B cell (primary cell): Measurements from ENCODE around the gene USP28. TPM values are rescaled to one million over a fixed set of nuclear protein-coding genes. Genes with fewer than 3 reads are reported as not detected.

Source experiments
- ATAC-seq: fragments of 200-7000 bp; cut with Tn5 transposase; one replicate; pipeline ENCODE4 v1.10.0; 2021; ENCODE audit warnings: low read depth, mild to moderate bottlenecking, moderate number of reproducible peaks, moderate library complexity
- CTCF ChIA-PET: fragments of 350-600 bp; sonication (Branson Sonifier 250); formaldehyde crosslinking; loops from one replicate; lab custom pipeline; 2021; ENCODE audit warnings: antibody characterized with exemption, inconsistent platforms; lab: Charles Lee
- POLR2A ChIA-PET: fragments of 350-600 bp; sonication (Branson Sonifier 250); formaldehyde crosslinking; loops from one replicate; lab custom pipeline; 2021; ENCODE audit warnings: antibody characterized with exemption; lab: Charles Lee
- DNase-seq: peaks from one replicate; pipeline ENCODE4 v3.0.0; 2013
- H2AFZ ChIP-seq: 2 replicates; pipeline ENCODE4 v1.6.1; 2012; ENCODE audit warnings: mild to moderate bottlenecking, low read depth, low read length; ENCODE audit not compliant: insufficient read depth, poor library complexity, severe bottlenecking
- H3K27ac ChIP-seq, 2 donors: 1 replicate in 1 of 2; 2 replicates in 1 of 2; pipeline ENCODE4 v1.5.1; 2012 to 2013; ENCODE audit warnings: low read length in 2 of 2, mild to moderate bottlenecking in 2 of 2, moderate library complexity in 1 of 2
- H3K27me3 ChIP-seq, 4 experiments: fragments of 200-600 bp in 1 of 4; sonication (generic) in 1 of 4; replicated peaks in 1 of 4; 1 replicate in 2 of 4; 2 replicates in 2 of 4; pipeline versions ENCODE4 v1.6.1 to v1.7.0; 2013 to 2016; ENCODE audit warnings: low read length in 3 of 4, mild to moderate bottlenecking in 2 of 4, mixed read lengths in 1 of 4, moderate library complexity in 1 of 4; ENCODE audit not compliant: insufficient read depth in 4 of 4, control insufficient read depth in 3 of 4; ENCODE audit errors: control extremely low read depth in 1 of 4
- H3K36me3 ChIP-seq, 2 experiments: replicated peaks in 1 of 2; 1 replicate in 1 of 2; 2 replicates in 1 of 2; pipeline versions ENCODE4 v1.6.1 to v1.7.1; 2013; ENCODE audit warnings: low read length in 1 of 2; ENCODE audit not compliant: insufficient read depth in 2 of 2, control insufficient read depth in 1 of 2; ENCODE audit errors: control extremely low read depth in 1 of 2, extremely low read depth in 1 of 2
- H3K4me1 ChIP-seq, 2 donors: fragments of 200-600 bp in 1 of 2; sonication (generic) in 1 of 2; 1 replicate in 1 of 2; 2 replicates in 1 of 2; pipeline versions ENCODE4 v1.5.1 to v1.6.1; 2013 to 2017; ENCODE audit warnings: low read length in 2 of 2; ENCODE audit not compliant: control insufficient read depth in 2 of 2, insufficient read depth in 2 of 2
- H3K4me2 ChIP-seq: replicated peaks from 2 replicates; pipeline ENCODE3; 2012; ENCODE audit warnings: mild to moderate bottlenecking, low read depth, low read length; ENCODE audit not compliant: poor library complexity, severe bottlenecking
- H3K4me3 ChIP-seq, 5 experiments: fragments of 200-600 bp in 1 of 5; sonication (generic) in 1 of 5; 1 replicate in 3 of 5; 2 replicates in 2 of 5; pipeline versions ENCODE4 v1.5.1 to v1.7.0; 2011 to 2016; ENCODE audit warnings: low read length in 4 of 5, mild to moderate bottlenecking in 4 of 5, low read depth in 2 of 5, control low read depth in 1 of 5, moderate library complexity in 1 of 5; ENCODE audit not compliant: insufficient read depth in 1 of 5; ENCODE audit errors: control extremely low read depth in 1 of 5, extremely low read depth in 1 of 5
- H3K79me2 ChIP-seq: fragments of 200-600 bp; sonication (generic); one replicate; pipeline ENCODE4 v1.6.0; 2016; ENCODE audit warnings: low read length; ENCODE audit not compliant: control insufficient read depth, insufficient read depth
- H3K9ac ChIP-seq: fragments of 200-600 bp; sonication (generic); 2 replicates; pipeline ENCODE4 v1.6.1; 2017; ENCODE audit warnings: mild to moderate bottlenecking, low read length, moderate library complexity
- H3K9me3 ChIP-seq, 3 donors: one replicate each; pipeline versions ENCODE4 v1.6.1 to v1.7.1; 2013; ENCODE audit warnings: low read length in 2 of 3; ENCODE audit not compliant: control insufficient read depth in 2 of 3, insufficient read depth in 1 of 3; ENCODE audit errors: control extremely low read depth in 1 of 3
- H4K20me1 ChIP-seq: 2 replicates; pipeline ENCODE4 v1.6.0; 2012; ENCODE audit warnings: mild to moderate bottlenecking, low read length; ENCODE audit not compliant: insufficient read depth, control insufficient read depth, poor library complexity, severe bottlenecking
- H3K27ac Mint-ChIP-seq: one replicate; pipeline ENCODE4 v1.8.0; 2021; ENCODE audit warnings: mixed read lengths
- H3K27me3 Mint-ChIP-seq: one replicate; pipeline ENCODE4 v1.8.0; 2021; ENCODE audit warnings: mixed read lengths
- H3K4me1 Mint-ChIP-seq: one replicate; pipeline ENCODE4 v1.8.0; 2021; ENCODE audit warnings: mixed read lengths
- H3K4me3 Mint-ChIP-seq: one replicate; pipeline ENCODE4 v1.8.0; 2021; ENCODE audit warnings: mixed read lengths
- H3K9me3 Mint-ChIP-seq: one replicate; pipeline ENCODE4 v1.8.0; 2022; ENCODE audit warnings: mixed read lengths; ENCODE audit not compliant: insufficient read depth
- EZH2 ChIP-seq: IDR thresholded peaks from 2 replicates; pipeline ENCODE4 v1.6.1; 2012; ENCODE audit warnings: borderline replicate concordance, low read depth, mild to moderate bottlenecking, moderate library complexity, low read length; ENCODE audit not compliant: insufficient read depth, poor library complexity, severe bottlenecking
- WGBS: methylation state at CpG from one replicate; pipeline ENCODE4 v1.1.5; 2013; ENCODE audit warnings: missing lambda C conversion rate; ENCODE audit not compliant: insufficient coverage; 5-methylcytosine and 5-hydroxymethylcytosine counted together
- intact Hi-C: fragments of 100-400 bp; cut with micrococcal nuclease; formaldehyde crosslinking; loops from one replicate; pipeline ENCODE4 v1.10.0; 2022
- polyA minus RNA-seq: library from RNA; depleted of rRNA, polyadenylated mRNA; stranded (reverse); fragments of >200 nt; gene quantifications from 2 replicates; pipeline ENCODE4 v1.2.3, GENCODE V29; 2012
- polyA plus RNA-seq: library from polyadenylated mRNA; depleted of rRNA; stranded (reverse); fragments of >200 nt; gene quantifications from 2 replicates; pipeline ENCODE4 v1.2.3, GENCODE V29; 2012
- total RNA-seq, 2 donors: library from RNA; stranded (reverse); fragments of 120-200 nt in 1 of 2; gene quantifications; 1 replicate in 1 of 2; 2 replicates in 1 of 2; pipeline versions ENCODE4 v1.2.3 to v1.2.4, GENCODE V29; 2013 to 2022
- TF ChIP-seq, protein P1 (sequence below): fragments of 200-600 bp; IDR thresholded peaks from one replicate; pipeline ENCODE4 v1.8.0; 2022; ENCODE audit warnings: antibody characterized with exemption, mild to moderate bottlenecking

The USP28 gene
- total RNA-seq: 104 and 112 TPM in 2 replicates
- total RNA-seq (2013): 117 TPM
- 70.1 and 78.0 TPM in 2 replicates for polyA plus RNA-seq
- polyA minus RNA-seq: 64.8 and 80.1 TPM in 2 replicates

DNA sequence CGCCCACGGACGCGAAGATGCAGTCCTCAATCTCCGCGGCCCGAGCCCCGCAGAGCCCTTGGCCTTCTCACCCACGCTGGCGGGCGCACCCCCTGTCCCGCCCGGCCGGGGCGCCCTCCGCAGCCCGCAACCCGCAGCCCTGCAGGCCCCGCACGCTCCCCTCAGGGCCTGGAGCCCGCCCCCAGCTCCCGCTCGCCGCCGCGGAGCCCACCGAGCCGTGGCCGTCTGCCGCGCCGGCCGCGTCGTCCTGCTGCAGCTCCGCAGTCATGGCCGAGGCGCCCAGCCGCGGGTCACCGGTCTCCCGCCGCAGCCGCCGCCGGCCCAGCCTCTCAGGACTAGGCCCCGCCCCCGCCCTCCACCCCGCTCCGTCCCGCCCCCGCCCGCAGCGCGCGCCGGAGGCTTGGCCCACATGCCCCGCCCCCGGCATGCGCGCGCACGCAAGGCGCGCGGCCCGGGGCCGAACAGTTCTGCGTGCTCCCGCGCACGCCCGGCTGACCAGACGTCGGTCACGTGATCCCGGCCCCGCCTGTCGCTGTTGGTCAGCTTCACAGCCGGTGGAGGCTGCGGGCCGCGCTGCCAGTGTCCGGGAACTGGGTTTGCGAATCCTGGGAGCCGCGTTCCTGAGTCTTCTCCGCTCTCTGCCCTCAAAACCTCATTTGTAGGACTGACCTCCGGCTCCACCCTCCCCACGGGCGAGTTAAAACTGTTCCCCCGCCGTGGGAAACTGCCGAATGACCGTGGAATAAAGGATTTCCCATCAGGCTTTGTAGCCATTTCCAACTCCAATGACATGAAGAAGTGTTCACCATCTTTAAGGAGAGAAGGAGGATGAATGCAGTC is at the start of gene USP28:
Gene USP28 (minus strand): TSS at position 339 of the 840 bp plus-strand sequence. CDS start 71 bp downstream, at position 268.
- peak within 1 kb of the TSS; percentile 98 for H3K27ac Mint-ChIP-seq
- no peaks in the 10 kb centered on the region for H3K9me3 Mint-ChIP-seq
- CTCF ChIA-PET: interaction anchor here (0.5 to 2.3 kb wide), 8 partner anchors 21 to 97 kb away, joined by 3 to 14 read pairs (median 6); no protein-coding TSS in a partner anchor
- Histone ChIP-seq H4K20me1 (peaks cover 22% of the 10 kb centered on the region), H3K9ac (peak within 1 kb of the TSS; percentile 75), H3K27ac (peak within 1 kb of the TSS; percentile 78 to 87), H3K4me3 (peak within 1 kb of the TSS; percentile 61 to 90 (median 80)), H3K79me2 (peaks cover 36% of the 10 kb centered on the region), H3K4me1 (peaks cover 33 to 51% of the 10 kb centered on the region in 2 donors), H2AFZ (peak within 1 kb of the TSS; percentile 89), H3K36me3 (peaks cover 2 to 12% of the 10 kb centered on the region in 2 experiments), H3K9me3 (peaks cover 0 to 14% (median 0%) of the 10 kb centered on the region in 3 donors), H3K27me3 (no peaks in the 10 kb centered on the region), H3K4me2 (peak within 1 kb of the TSS; percentile 76)
- DNase-seq: peak; percentile 92
- no peaks in the 10 kb centered on the region for H3K27me3 Mint-ChIP-seq
- ATAC-seq: peak; percentile 90
- intact Hi-C loops: loop anchor here (1.0 to 10.0 kb wide), 5 partner anchors 35 to 561 kb away; partner anchors contain the start of genes C11orf71, RBM7 and TTC12
- TF ChIP-seq EZH2: no peak
- TF ChIP-seq, protein P1, sequence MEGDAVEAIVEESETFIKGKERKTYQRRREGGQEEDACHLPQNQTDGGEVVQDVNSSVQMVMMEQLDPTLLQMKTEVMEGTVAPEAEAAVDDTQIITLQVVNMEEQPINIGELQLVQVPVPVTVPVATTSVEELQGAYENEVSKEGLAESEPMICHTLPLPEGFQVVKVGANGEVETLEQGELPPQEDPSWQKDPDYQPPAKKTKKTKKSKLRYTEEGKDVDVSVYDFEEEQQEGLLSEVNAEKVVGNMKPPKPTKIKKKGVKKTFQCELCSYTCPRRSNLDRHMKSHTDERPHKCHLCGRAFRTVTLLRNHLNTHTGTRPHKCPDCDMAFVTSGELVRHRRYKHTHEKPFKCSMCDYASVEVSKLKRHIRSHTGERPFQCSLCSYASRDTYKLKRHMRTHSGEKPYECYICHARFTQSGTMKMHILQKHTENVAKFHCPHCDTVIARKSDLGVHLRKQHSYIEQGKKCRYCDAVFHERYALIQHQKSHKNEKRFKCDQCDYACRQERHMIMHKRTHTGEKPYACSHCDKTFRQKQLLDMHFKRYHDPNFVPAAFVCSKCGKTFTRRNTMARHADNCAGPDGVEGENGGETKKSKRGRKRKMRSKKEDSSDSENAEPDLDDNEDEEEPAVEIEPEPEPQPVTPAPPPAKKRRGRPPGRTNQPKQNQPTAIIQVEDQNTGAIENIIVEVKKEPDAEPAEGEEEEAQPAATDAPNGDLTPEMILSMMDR: peak; percentile 25
- H3K4me1 Mint-ChIP-seq: peaks cover 59% of the 10 kb centered on the region
- POLR2A ChIA-PET: interaction anchor here (0.6 to 0.9 kb wide), 2 partner anchors 15 to 201 kb away, joined by 3 to 5 read pairs; no protein-coding TSS in a partner anchor
- under 1% methylated on average over 80 of the region's 95 CpGs for WGBS
- H3K4me3 Mint-ChIP-seq: peak within 1 kb of the TSS; percentile 98

- DNase-seq: no peak
- H3K27ac ChIP-seq: no peak overlapping the region
- TF ChIP-seq, protein P1: no peak
- TF ChIP-seq EZH2: no peak
- no CpG with 5 or more reads among the region's 2 CpGs for WGBS
- H4K20me1 ChIP-seq: no peaks in the 10 kb centered on the region
- H3K4me2 ChIP-seq: no peak overlapping the region
- no peak for ATAC-seq
- H3K9ac ChIP-seq: no peak overlapping the region
- intact Hi-C loops: no loop called here
- H3K9me3 ChIP-seq: no peaks in the 10 kb centered on the region
- ChIA-PET CTCF (interaction anchor here (0.8 kb wide), 1 partner anchor 215 kb away, joined by 3 read pairs; no protein-coding TSS in a partner anchor), POLR2A (no interaction called here)
- no peak overlapping the region for H3K27ac Mint-ChIP-seq
- peaks cover 3% of the 10 kb centered on the region for H3K4me1 Mint-ChIP-seq
- no peak overlapping the region for H3K4me3 Mint-ChIP-seq
- no peaks in the 10 kb centered on the region for H3K4me1 ChIP-seq
- H3K79me2 ChIP-seq: no peaks in the 10 kb centered on the region
- no peak overlapping the region for H2AFZ ChIP-seq
- H3K27me3 Mint-ChIP-seq: peaks cover 13% of the 10 kb centered on the region
- no peaks in the 10 kb centered on the region for H3K27me3 ChIP-seq
- H3K9me3 Mint-ChIP-seq: no peaks in the 10 kb centered on the region
- H3K4me3 ChIP-seq: no peak overlapping the region
- H3K36me3 ChIP-seq: no peaks in the 10 kb centered on the region
Measured at GRCh38 chr11:113923572-113923971, 48.2 kb upstream of the USP28 start.
